SK-N-SH (cell line): ENCODE measurements around the gene ZMIZ1.

ENCODE experiments used
- CHD2 ChIP-seq: fragments of 150-350 bp; IDR thresholded peaks from 2 replicates; pipeline ENCODE4 v1.6.1; 2018; ENCODE audit warnings: low read length; ENCODE audit not compliant: partially characterized antibody
- CTCF ChIP-seq: fragments of 200-600 bp; sonication (generic); IDR thresholded peaks from 2 replicates; pipeline ENCODE4 v1.6.1; 2017; ENCODE audit warnings: antibody characterized with exemption, mild to moderate bottlenecking, moderate library complexity
- ELF1 ChIP-seq: IDR thresholded peaks from 2 replicates; pipeline ENCODE4 v1.4.0; 2012
- EZH2phosphoT487 ChIP-seq: fragments of 200-600 bp; sonication (generic); IDR thresholded peaks from 2 replicates; pipeline ENCODE4 v1.6.1; 2017; ENCODE audit warnings: low read depth, mixed run types, mild to moderate bottlenecking, antibody characterized with exemption, moderate library complexity, borderline replicate concordance
- MAX ChIP-seq: IDR thresholded peaks from 2 replicates; pipeline ENCODE4 v1.4.0; 2012; ENCODE audit warnings: low read depth
- NFIC ChIP-seq: IDR thresholded peaks from 2 replicates; pipeline ENCODE4 v1.4.0; 2012; ENCODE audit warnings: borderline replicate concordance
- PBX3 ChIP-seq: IDR thresholded peaks from 2 replicates; pipeline ENCODE4; 2012
- REST ChIP-seq: IDR thresholded peaks from 2 replicates; pipeline ENCODE4 v1.6.1; 2012; ENCODE audit warnings: mild to moderate bottlenecking, low read depth, low read length, moderate library complexity
- RXRA ChIP-seq: IDR thresholded peaks from 2 replicates; pipeline ENCODE4 v1.4.0; 2012; ENCODE audit warnings: low read depth, mild to moderate bottlenecking, borderline replicate concordance
- TAF1 ChIP-seq: IDR thresholded peaks from 2 replicates; pipeline ENCODE4 v1.6.1; 2012; ENCODE audit warnings: low read depth, mild to moderate bottlenecking, low read length, moderate library complexity, borderline replicate concordance
- USF2 ChIP-seq: fragments of 150-350 bp; IDR thresholded peaks from 2 replicates; pipeline ENCODE4 v1.6.1; 2017; ENCODE audit warnings: antibody characterized with exemption, low read length, low read depth, borderline replicate concordance
- YY1 ChIP-seq: IDR thresholded peaks from 2 replicates; pipeline ENCODE4 v1.4.0; 2012; ENCODE audit warnings: low read depth, mild to moderate bottlenecking
- ZBTB33 ChIP-seq: IDR thresholded peaks from 2 replicates; pipeline ENCODE4 v1.4.0; 2012; ENCODE audit warnings: low read depth, borderline replicate concordance

- no peak for TF ChIP-seq TAF1
- no peak for TF ChIP-seq CTCF
- TF ChIP-seq RXRA, result no peak
- no peak for TF ChIP-seq EZH2phosphoT487
- no peak for TF ChIP-seq REST
- TF ChIP-seq PBX3, result no peak
- no peak for TF ChIP-seq NFIC
- no peak for TF ChIP-seq YY1
- no peak for TF ChIP-seq MAX
- no peak for TF ChIP-seq ZBTB33
- TF ChIP-seq ELF1, result no peak
- no peak for TF ChIP-seq USF2
- peak; percentile 28 for TF ChIP-seq CHD2
Measured at GRCh38 chr10:79209340-79209739, 140.6 kb downstream of the ZMIZ1 start.
